ENCODE results near the gene MMEL1. TPM values are rescaled to one million over a fixed set of nuclear protein-coding genes. Genes with fewer than 3 reads are reported as not detected.

The MMEL1 gene
- total RNA-seq, 1 experiment from 2014 or later, result 4.9 TPM

- TF ChIP-seq CTCF (conservative IDR thresholded peaks at IDR 0.05) (no peak), EZH2 (IDR thresholded peaks at IDR 0.05; ENCODE audit: low read depth) (no peak)
- H3F3A ChIP-seq (ENCODE audit: insufficient read depth, low read depth), result peaks cover 24% of the 10 kb centered on the region; the same call in 1 of the 2 replicates
- H3K27me3 ChIP-seq (ENCODE audit: insufficient read depth, low read depth), result no peaks in the 10 kb centered on the region
- no peaks in the 10 kb centered on the region for H3K9me3 ChIP-seq (ENCODE audit: insufficient read depth, low read depth)
- no peak overlapping the region for H3K4me3 ChIP-seq
- no peak overlapping the region for H3K27ac ChIP-seq
- peak overlapping the region; percentile 19; the same call in 1 of the 2 replicates for H3K4me2 ChIP-seq
- H4K20me1 ChIP-seq (ENCODE audit: insufficient read depth), result no peaks in the 10 kb centered on the region
- intact Hi-C loops (cut with micrococcal nuclease; ENCODE audit: unreplicated experiment), result loop anchor here (10.0 kb wide), 1 partner anchor 103 kb away; no protein-coding TSS in a partner anchor
- DNase-seq, result peak; percentile 57 to 77
- no peak overlapping the region for H2AFZ ChIP-seq
- peaks cover 21% of the 10 kb centered on the region for H3K4me1 ChIP-seq (replicated peaks; ENCODE audit: insufficient read depth)
- H3K9me2 ChIP-seq (ENCODE audit: insufficient read depth), result no peaks in the 10 kb centered on the region
- no TSS peak for BruUV-seq (replicated peaks)
- POLR2A ChIA-PET (ENCODE audit: unreplicated experiment), result interaction anchor here (0.6 kb wide), 1 partner anchor 122 kb away, joined by 10 read pairs; no protein-coding TSS in a partner anchor
- H3K36me3 ChIP-seq (ENCODE audit: low read depth), result no peaks in the 10 kb centered on the region
- H3K79me2 ChIP-seq (ENCODE audit: low read depth), result no peaks in the 10 kb centered on the region
- CTCF ChIA-PET, result no interaction called here
These were observed 91.1 kb downstream of the MMEL1 start for GRCh38 chr1:2541619-2542245.

GRCh38 chr1:2540816-2541492, 91.9 kb downstream of the MMEL1 start:
- Histone ChIP-seq H3K9me3 (ENCODE audit: insufficient read depth, low read depth) (no peaks in the 10 kb centered on the region), H3K36me3 (ENCODE audit: low read depth) (no peaks in the 10 kb centered on the region), H3K9me2 (ENCODE audit: insufficient read depth) (no peaks in the 10 kb centered on the region), H3K4me3 (no peak overlapping the region), H3K79me2 (ENCODE audit: low read depth) (no peaks in the 10 kb centered on the region), H3F3A (ENCODE audit: insufficient read depth, low read depth) (peaks cover 24% of the 10 kb centered on the region; the same call in 1 of the 2 replicates), H3K27ac (no peak overlapping the region), H3K4me1 (replicated peaks; ENCODE audit: insufficient read depth) (peaks cover 21% of the 10 kb centered on the region), H3K27me3 (ENCODE audit: insufficient read depth, low read depth) (no peaks in the 10 kb centered on the region), H4K20me1 (ENCODE audit: insufficient read depth) (no peaks in the 10 kb centered on the region), H3K4me2 (peak overlapping the region; percentile 19; the same call in 1 of the 2 replicates), H2AFZ (no peak overlapping the region)
- BruUV-seq (replicated peaks), result no TSS peak
- no peak for DNase-seq
- intact Hi-C loops (cut with micrococcal nuclease; ENCODE audit: unreplicated experiment), result loop anchor here (10.0 kb wide), 1 partner anchor 104 kb away; no protein-coding TSS in a partner anchor
- TF ChIP-seq CTCF (conservative IDR thresholded peaks at IDR 0.05) (no peak), EZH2 (IDR thresholded peaks at IDR 0.05; ENCODE audit: low read depth) (no peak)
- CTCF ChIA-PET, result no interaction called here
- POLR2A ChIA-PET (ENCODE audit: unreplicated experiment), result interaction anchor here (0.6 kb wide), 1 partner anchor 121 kb away, joined by 10 read pairs; no protein-coding TSS in a partner anchor

Other genes with a start within 250 kb of the MMEL1 start
- 47.8 and 51.0 TPM in 2 replicates for gene MORN1, start 241.5 kb downstream of the MMEL1 start, total RNA-seq (2021)
- 109 and 131 TPM in 2 replicates for gene RER1, start 241.2 kb downstream of the MMEL1 start, total RNA-seq (2021)
- 24.3 and 26.3 TPM in 2 replicates for gene PEX10, start 220.5 kb downstream of the MMEL1 start, total RNA-seq (2021)
- 0.98 and 1.5 TPM in 2 replicates for gene PLCH2, start 156.7 kb downstream of the MMEL1 start, total RNA-seq (2021)
- 20.5 and 33.4 TPM in 2 replicates for gene PANK4, start 106.4 kb downstream of the MMEL1 start, total RNA-seq (2021)
- not detected in 2 replicates for gene HES5, start 102.8 kb downstream of the MMEL1 start, total RNA-seq (2021)
- 9.9 and 13.8 TPM in 2 replicates for gene TNFRSF14, start 76.6 kb downstream of the MMEL1 start, total RNA-seq (2021)
- 26.1 and 35.3 TPM in 2 replicates for gene PRXL2B, start 46.2 kb downstream of the MMEL1 start, total RNA-seq (2021)
- gene TTC34, start 168.7 kb upstream of the MMEL1 start, total RNA-seq (2021), result 1.5 and 1.7 TPM in 2 replicates

All from PC-9 (cell line).